HUDEP-2 (cell line): ENCODE results near the gene ZNF786.
"Not testable (repeated sequence)": the region's sequence is repeated elsewhere in the genome, so short reads cannot be mapped to it uniquely, and the experiment has no call there.

Experiments
- DNase-seq, 76 experiments: peaks; one replicate each; lab custom pipeline; 2025; ENCODE audit not compliant: unreplicated experiment in 76 of 76; lab: John Stamatoyannopoulos, UW

Gene ZNF786

GRCh38 chr7:149090397-149091195, at the start of gene ZNF786:
Gene ZNF786 (minus strand): TSS chr7:149090718. CDS start chr7:149090640, 78 bp downstream.
- DNase-seq, result peak in 75 of 76 experiments; percentile 20 to 96 (median 83)

GRCh38 chr7:149136118-149136517, 45.6 kb upstream of the ZNF786 start:
- no peak for DNase-seq

- DNase-seq, result peak in 41 of 76 experiments; percentile 1 to 75 (median 26)
Measured at GRCh38 chr7:149133028-149133710, 42.7 kb upstream of the ZNF786 start.

- DNase-seq, result no peak
Measured at GRCh38 chr7:149130572-149131198, 40.2 kb upstream of the ZNF786 start.

- peak in 42 of 76 experiments; percentile 4 to 87 (median 28) for DNase-seq
Measured at GRCh38 chr7:149126662-149127266, 36.2 kb upstream of the ZNF786 start.

- DNase-seq, result peak in 75 of 76 experiments; percentile 12 to 94 (median 86)
Measured at GRCh38 chr7:149125863-149126661, 35.5 kb upstream of the ZNF786 start, which contains the start of gene ZNF425. Gene ZNF425 (minus strand): TSS chr7:149126324. CDS start chr7:149126213, 111 bp downstream.

GRCh38 chr7:149125189-149125862, 34.8 kb upstream of the ZNF786 start:
- DNase-seq, result peak in 6 of 76 experiments; percentile 8 to 54 (median 24)

- no peak for DNase-seq
Measured at GRCh38 chr7:149109969-149110368, 19.5 kb upstream of the ZNF786 start.

- DNase-seq, result no peak
Measured at GRCh38 chr7:149104749-149105148, 14.2 kb upstream of the ZNF786 start.

GRCh38 chr7:149104214-149104613, 13.7 kb upstream of the ZNF786 start:
- DNase-seq, result no peak

GRCh38 chr7:149103424-149103823, 12.9 kb upstream of the ZNF786 start:
- no peak for DNase-seq

GRCh38 chr7:149102666-149103065, 12.1 kb upstream of the ZNF786 start:
- DNase-seq, result no peak

GRCh38 chr7:149100821-149101220, 10.3 kb upstream of the ZNF786 start:
- no peak for DNase-seq

GRCh38 chr7:149099058-149099457, 8.5 kb upstream of the ZNF786 start:
- DNase-seq, result no peak

- no peak for DNase-seq
Measured at GRCh38 chr7:149097088-149097487, 6.6 kb upstream of the ZNF786 start.

- no peak for DNase-seq
Measured at GRCh38 chr7:149093228-149093627, 2.7 kb upstream of the ZNF786 start.

GRCh38 chr7:149092244-149092643, 1.7 kb upstream of the ZNF786 start:
- DNase-seq, result not testable (repeated sequence)

- DNase-seq, result no peak
Measured at GRCh38 chr7:149087376-149087775, 3.1 kb downstream of the ZNF786 start.

GRCh38 chr7:149085866-149086265, 4.7 kb downstream of the ZNF786 start:
- DNase-seq, result no peak
